Mesenchymal stem cell (in vitro differentiated cells and primary cell): Measurements from ENCODE around the gene TOE1.

ENCODE experiments used
- DNase-seq: peaks from one replicate; pipeline ENCODE4 v3.0.0-alpha.2; 2013
- H2AFZ ChIP-seq: one replicate; pipeline ENCODE4 v1.6.1; 2013; ENCODE audit warnings: low read depth, mild to moderate bottlenecking, control low read depth, inconsistent platforms, low read length, moderate library complexity
- H2AK5ac ChIP-seq: 2 replicates; pipeline ENCODE4 v1.6.1; 2013; ENCODE audit warnings: low read length, moderate library complexity, mild to moderate bottlenecking, inconsistent platforms; ENCODE audit not compliant: severe bottlenecking
- H2BK120ac ChIP-seq: one replicate; pipeline ENCODE4 v1.6.1; 2013; ENCODE audit warnings: low read depth, mild to moderate bottlenecking, inconsistent platforms, low read length, moderate library complexity
- H2BK12ac ChIP-seq, 2 experiments: one replicate each; pipeline ENCODE4 v1.6.1; 2013; ENCODE audit warnings: inconsistent platforms in 2 of 2, low read length in 2 of 2, mild to moderate bottlenecking in 2 of 2, moderate library complexity in 2 of 2, control low read depth in 1 of 2
- H2BK15ac ChIP-seq: one replicate; pipeline ENCODE4 v1.6.1; 2013; ENCODE audit warnings: mild to moderate bottlenecking, low read depth, inconsistent platforms; ENCODE audit not compliant: poor library complexity, severe bottlenecking
- H2BK5ac ChIP-seq: 2 replicates; pipeline ENCODE4 v1.6.1; 2013; ENCODE audit warnings: low read depth, mild to moderate bottlenecking, low read length, control low read depth, inconsistent platforms; ENCODE audit not compliant: poor library complexity, severe bottlenecking
- H3K14ac ChIP-seq, 2 experiments: one replicate each; pipeline ENCODE4 v1.6.1; 2013; ENCODE audit warnings: inconsistent platforms in 2 of 2, low read length in 2 of 2, control low read depth in 1 of 2, mild to moderate bottlenecking in 1 of 2, moderate library complexity in 1 of 2
- H3K18ac ChIP-seq, 2 experiments: one replicate each; pipeline ENCODE4 v1.6.1; 2013; ENCODE audit warnings: inconsistent platforms in 2 of 2, low read length in 2 of 2, control low read depth in 1 of 2, low read depth in 1 of 2, mild to moderate bottlenecking in 1 of 2
- H3K23ac ChIP-seq, 2 experiments: one replicate each; pipeline ENCODE4 v1.6.1; 2013; ENCODE audit warnings: inconsistent platforms in 2 of 2, low read length in 2 of 2, mild to moderate bottlenecking in 2 of 2, moderate library complexity in 2 of 2, control low read depth in 1 of 2
- H3K27ac ChIP-seq: 2 replicates; pipeline ENCODE4 v1.5.1; 2013; ENCODE audit warnings: mild to moderate bottlenecking, moderate library complexity, low read length, control low read depth, inconsistent platforms; ENCODE audit not compliant: poor library complexity, severe bottlenecking
- H3K27me3 ChIP-seq, 2 experiments: 2 replicates each; pipeline versions ENCODE4 v1.6.1 to v1.7.0; 2013; ENCODE audit warnings: low read length in 2 of 2, mild to moderate bottlenecking in 2 of 2, moderate library complexity in 2 of 2, control low read depth in 1 of 2, inconsistent platforms in 1 of 2; ENCODE audit not compliant: control insufficient read depth in 1 of 2, insufficient read depth in 1 of 2
- H3K36me3 ChIP-seq, 2 experiments: 2 replicates each; pipeline versions ENCODE4 v1.6.1 to v1.7.0; 2013; ENCODE audit warnings: low read length in 2 of 2, control low read depth in 1 of 2, inconsistent platforms in 1 of 2, low read depth in 1 of 2, mild to moderate bottlenecking in 1 of 2; ENCODE audit not compliant: insufficient read depth in 2 of 2, control insufficient read depth in 1 of 2
- H3K4ac ChIP-seq, 2 experiments: one replicate each; pipeline ENCODE4 v1.6.1; 2013; ENCODE audit warnings: inconsistent platforms in 2 of 2, low read length in 2 of 2, mild to moderate bottlenecking in 2 of 2, moderate library complexity in 2 of 2, control low read depth in 1 of 2, low read depth in 1 of 2
- H3K4me1 ChIP-seq: 2 replicates; pipeline ENCODE4 v1.6.1; 2013; ENCODE audit warnings: low read depth, low read length, control low read depth; ENCODE audit not compliant: control insufficient read depth, insufficient read depth
- H3K4me2 ChIP-seq: 2 replicates; pipeline ENCODE4 v1.6.1; 2013; ENCODE audit warnings: low read length, mild to moderate bottlenecking, inconsistent platforms; ENCODE audit not compliant: poor library complexity, severe bottlenecking
- H3K4me3 ChIP-seq, 2 experiments: 2 replicates each; pipeline versions ENCODE4 v1.5.1 to v1.7.0; 2013; ENCODE audit warnings: low read length in 2 of 2, mild to moderate bottlenecking in 2 of 2, control low read depth in 1 of 2, low read depth in 1 of 2; ENCODE audit not compliant: insufficient read depth in 1 of 2
- H3K79me1 ChIP-seq: replicated peaks from 2 replicates; pipeline ENCODE4 v1.6.1; 2013; ENCODE audit warnings: mild to moderate bottlenecking, control low read depth, low read length, inconsistent platforms; ENCODE audit not compliant: poor library complexity, severe bottlenecking
- H3K9ac ChIP-seq: 2 replicates; pipeline ENCODE4 v1.7.0; 2013; ENCODE audit warnings: mild to moderate bottlenecking, low read length, moderate library complexity
- H3K9me3 ChIP-seq: 2 replicates; pipeline ENCODE4 v1.7.0; 2013; ENCODE audit warnings: mild to moderate bottlenecking, low read length; ENCODE audit not compliant: control insufficient read depth
- H4K8ac ChIP-seq: one replicate; pipeline ENCODE4 v1.6.1; 2013; ENCODE audit warnings: inconsistent platforms, mild to moderate bottlenecking, low read length, moderate library complexity
- H4K91ac ChIP-seq: one replicate; pipeline ENCODE4 v1.6.1; 2013; ENCODE audit warnings: mild to moderate bottlenecking, low read length, inconsistent platforms
- WGBS: methylation state at CpG from one replicate; pipeline ENCODE4 v1.1.7; 2013; ENCODE audit warnings: mixed read lengths; 5-methylcytosine and 5-hydroxymethylcytosine counted together

The TOE1 gene

GRCh38 chr1:45375104-45376090, 35.4 kb downstream of the TOE1 start:
- 73% methylated on average over 3 of the region's 3 CpGs for WGBS
- no peak overlapping the region for H4K8ac ChIP-seq
- no peak overlapping the region for H3K14ac ChIP-seq
- H3K4me1 ChIP-seq = no peaks in the 10 kb centered on the region
- no peak overlapping the region for H4K91ac ChIP-seq
- no peak overlapping the region for H3K4me2 ChIP-seq
- no peak overlapping the region for H2BK120ac ChIP-seq
- no peak overlapping the region for H2BK15ac ChIP-seq
- no peak overlapping the region for H2BK5ac ChIP-seq
- no peak overlapping the region for H3K4ac ChIP-seq
- no peaks in the 10 kb centered on the region for H3K27me3 ChIP-seq
- H3K23ac ChIP-seq = no peak overlapping the region
- H2BK12ac ChIP-seq = no peak overlapping the region
- H3K27ac ChIP-seq = no peak overlapping the region
- no peaks in the 10 kb centered on the region for H3K79me1 ChIP-seq
- no peak overlapping the region for H2AFZ ChIP-seq
- no peaks in the 10 kb centered on the region for H3K9me3 ChIP-seq
- DNase-seq = no peak
- H3K9ac ChIP-seq = no peak overlapping the region
- no peak overlapping the region for H3K18ac ChIP-seq
- no peaks in the 10 kb centered on the region for H3K36me3 ChIP-seq
- no peak overlapping the region for H3K4me3 ChIP-seq
- no peak overlapping the region for H2AK5ac ChIP-seq

- Histone ChIP-seq H2BK120ac (no peak overlapping the region), H4K8ac (no peak overlapping the region), H3K36me3 (no peaks in the 10 kb centered on the region), H2AFZ (no peak overlapping the region), H3K23ac (no peak overlapping the region), H3K4ac (no peak overlapping the region), H3K27ac (no peak overlapping the region), H3K14ac (no peak overlapping the region), H3K4me2 (no peak overlapping the region), H2BK5ac (no peak overlapping the region), H3K27me3 (no peaks in the 10 kb centered on the region), H2AK5ac (no peak overlapping the region), H4K91ac (no peak overlapping the region), H2BK12ac (no peak overlapping the region), H3K79me1 (no peaks in the 10 kb centered on the region), H3K9me3 (no peaks in the 10 kb centered on the region), H3K9ac (no peak overlapping the region), H3K4me1 (no peaks in the 10 kb centered on the region), H3K18ac (no peak overlapping the region), H3K4me3 (no peak overlapping the region), H2BK15ac (no peak overlapping the region)
- no peak for DNase-seq
These were observed 38.2 kb downstream of the TOE1 start for GRCh38 chr1:45378184-45378583.

- no peak overlapping the region for H3K4ac ChIP-seq
- no peak overlapping the region for H2AFZ ChIP-seq
- H2BK12ac ChIP-seq = no peak overlapping the region
- no peak for DNase-seq
- no peak overlapping the region for H3K27ac ChIP-seq
- no peaks in the 10 kb centered on the region for H3K27me3 ChIP-seq
- no peak overlapping the region for H2BK120ac ChIP-seq
- 93% methylated on average over 5 of the region's 6 CpGs for WGBS
- no peak overlapping the region for H2AK5ac ChIP-seq
- no peak overlapping the region for H4K8ac ChIP-seq
- H3K18ac ChIP-seq = no peak overlapping the region
- H3K23ac ChIP-seq = no peak overlapping the region
- H3K36me3 ChIP-seq = no peaks in the 10 kb centered on the region
- no peak overlapping the region for H2BK15ac ChIP-seq
- no peak overlapping the region for H3K4me3 ChIP-seq
- no peaks in the 10 kb centered on the region for H3K4me1 ChIP-seq
- H3K4me2 ChIP-seq = no peak overlapping the region
- no peak overlapping the region for H3K14ac ChIP-seq
- H3K9ac ChIP-seq = no peak overlapping the region
- no peak overlapping the region for H4K91ac ChIP-seq
- H3K79me1 ChIP-seq = no peaks in the 10 kb centered on the region
- H3K9me3 ChIP-seq = no peaks in the 10 kb centered on the region
- H2BK5ac ChIP-seq = no peak overlapping the region
These were observed 39.6 kb downstream of the TOE1 start for GRCh38 chr1:45379524-45379923.

- DNase-seq = no peak
These were observed 40.2 kb downstream of the TOE1 start for GRCh38 chr1:45380125-45380524.

More at GRCh38 chr1:45380125-45380524, 40.2 kb downstream of the TOE1 start:
- Histone ChIP-seq H3K23ac (no peak overlapping the region), H3K4me2 (no peak overlapping the region), H2AK5ac (no peak overlapping the region), H2BK5ac (no peak overlapping the region), H3K9me3 (no peaks in the 10 kb centered on the region), H3K79me1 (no peaks in the 10 kb centered on the region), H2BK12ac (no peak overlapping the region), H3K27ac (no peak overlapping the region), H3K27me3 (no peaks in the 10 kb centered on the region), H3K4me1 (no peaks in the 10 kb centered on the region), H3K18ac (no peak overlapping the region), H2AFZ (no peak overlapping the region), H4K91ac (no peak overlapping the region), H2BK120ac (no peak overlapping the region), H3K4ac (no peak overlapping the region), H3K4me3 (no peak overlapping the region), H3K9ac (no peak overlapping the region), H3K14ac (no peak overlapping the region), H3K36me3 (no peaks in the 10 kb centered on the region), H4K8ac (no peak overlapping the region), H2BK15ac (no peak overlapping the region)
- 97% methylated on average over 4 of the region's 4 CpGs for WGBS
